Measurements from ENCODE around the gene PRR20E.

DNA sequence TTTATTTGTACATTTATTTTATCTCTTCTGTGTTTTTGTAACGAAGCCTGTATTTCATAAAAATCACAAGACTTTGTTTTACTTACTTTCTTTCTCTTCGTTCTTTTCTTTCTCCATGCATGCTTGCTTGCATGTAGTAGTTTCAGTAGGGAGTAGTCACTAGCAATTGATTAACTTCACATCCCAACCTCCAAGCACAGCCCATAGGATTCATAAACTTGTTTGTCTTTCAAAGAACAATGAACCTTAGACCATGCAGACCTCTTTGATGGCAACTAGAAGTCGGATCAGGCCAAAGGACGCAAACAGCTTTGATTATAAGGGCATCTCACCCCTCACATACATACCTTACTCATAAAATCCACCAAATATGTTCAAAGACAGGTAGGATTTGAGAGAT lies 29.4 kb upstream of the PRR20E start:
- TF ChIP-seq CTCF (IDR thresholded peaks at IDR 0.05) = no peak
- TF ChIP-seq POLR2A (IDR thresholded peaks at IDR 0.05) = no peak

Data from right lobe of liver (tissue), 4 donors.